HL-60 (cell line): Measurements from ENCODE around the gene STK40.

Source experiments
- DNase-seq, 2 experiments: peaks; one replicate each; pipeline ENCODE4 v3.0.0-alpha.2; 2010 to 2020; ENCODE audit warnings: low read depth in 1 of 2, low spot score in 1 of 2
- H3K27ac ChIP-seq: fragments of 250-450 bp; sonication (Bioruptor Pico); replicated peaks from 2 replicates; pipeline ENCODE4 v1.5.1; 2020; ENCODE audit warnings: mild to moderate bottlenecking, moderate library complexity
- H3K27me3 ChIP-seq: fragments of 250-450 bp; sonication (Bioruptor Pico); 2 replicates; pipeline ENCODE4 v1.5.1; 2021; ENCODE audit warnings: mild to moderate bottlenecking, moderate library complexity; ENCODE audit not compliant: insufficient read depth, poor library complexity, severe bottlenecking
- H3K4me3 ChIP-seq: replicated peaks from 2 replicates; pipeline ENCODE4 v1.5.1; 2011; ENCODE audit warnings: mild to moderate bottlenecking, control low read depth, low read length; ENCODE audit not compliant: insufficient read depth
- GABPA ChIP-seq: IDR thresholded peaks from 2 replicates; pipeline ENCODE4 v1.6.1; 2012; ENCODE audit warnings: low read depth
- POLR2AphosphoS5 ChIP-seq: IDR thresholded peaks from 2 replicates; pipeline ENCODE4 v1.6.1; 2012; ENCODE audit warnings: low read depth
- SPI1 ChIP-seq: IDR thresholded peaks from 2 replicates; pipeline ENCODE4 v1.6.1; 2012; ENCODE audit warnings: low read depth, mild to moderate bottlenecking, borderline replicate concordance
- TF ChIP-seq, protein P1 (sequence below): IDR thresholded peaks from one replicate; pipeline ENCODE4 v1.5.1; 2011; ENCODE audit warnings: low read length, control low read depth, inconsistent platforms; ENCODE audit not compliant: insufficient read depth
- TF ChIP-seq, protein P2 (sequence below): IDR thresholded peaks from 2 replicates; pipeline ENCODE4 v1.6.1; 2012; ENCODE audit warnings: low read depth; ENCODE audit not compliant: insufficient replicate concordance

Gene STK40

DNA sequence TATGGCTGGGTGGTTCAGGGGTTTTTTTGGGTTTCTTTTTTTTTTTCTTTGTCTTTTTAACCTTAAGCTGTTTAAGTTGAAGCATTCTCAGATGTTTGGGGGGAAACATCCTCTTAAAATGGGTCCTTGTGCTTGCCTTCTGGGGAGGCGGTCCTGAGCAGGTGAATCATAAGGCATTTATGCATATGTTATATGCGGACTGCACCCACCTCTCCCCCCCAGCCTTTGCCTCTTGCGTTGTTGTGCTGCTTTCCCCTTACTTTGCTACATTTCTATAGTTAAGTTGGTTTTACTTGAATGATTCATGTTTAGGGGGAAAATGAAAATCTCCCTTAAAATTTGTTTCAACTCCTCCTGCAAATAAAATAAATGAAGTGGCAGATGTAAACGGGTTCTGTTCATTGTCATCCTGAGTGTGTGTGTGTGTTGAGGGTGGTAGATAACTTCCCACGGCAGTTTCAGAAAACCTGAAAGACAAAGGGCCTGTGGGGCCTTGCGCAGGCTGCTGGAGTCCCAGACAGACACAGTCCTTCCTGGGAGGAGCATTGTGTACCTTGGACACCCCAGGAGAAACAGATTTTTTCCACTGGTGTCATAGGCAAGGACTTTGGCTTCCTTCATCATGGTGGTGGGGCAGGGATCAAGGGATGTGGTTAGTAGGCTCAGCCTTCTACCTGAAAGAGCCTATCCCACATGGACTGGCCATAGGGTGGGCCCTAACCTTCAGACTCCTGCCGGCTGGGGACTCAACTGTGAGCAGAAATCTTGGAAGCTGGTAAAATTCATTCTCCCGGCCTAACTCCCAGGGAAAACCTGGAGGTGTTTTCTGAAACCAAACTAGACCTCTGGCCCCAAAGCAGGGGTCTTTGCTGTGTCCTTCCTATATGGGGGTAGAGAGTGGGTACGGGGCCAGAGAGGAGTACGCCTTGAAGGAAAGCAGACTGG is 80.5 kb downstream of the STK40 start:
- no peak overlapping the region for H3K27ac ChIP-seq
- no peaks in the 10 kb centered on the region for H3K27me3 ChIP-seq
- TF ChIP-seq, protein P1, sequence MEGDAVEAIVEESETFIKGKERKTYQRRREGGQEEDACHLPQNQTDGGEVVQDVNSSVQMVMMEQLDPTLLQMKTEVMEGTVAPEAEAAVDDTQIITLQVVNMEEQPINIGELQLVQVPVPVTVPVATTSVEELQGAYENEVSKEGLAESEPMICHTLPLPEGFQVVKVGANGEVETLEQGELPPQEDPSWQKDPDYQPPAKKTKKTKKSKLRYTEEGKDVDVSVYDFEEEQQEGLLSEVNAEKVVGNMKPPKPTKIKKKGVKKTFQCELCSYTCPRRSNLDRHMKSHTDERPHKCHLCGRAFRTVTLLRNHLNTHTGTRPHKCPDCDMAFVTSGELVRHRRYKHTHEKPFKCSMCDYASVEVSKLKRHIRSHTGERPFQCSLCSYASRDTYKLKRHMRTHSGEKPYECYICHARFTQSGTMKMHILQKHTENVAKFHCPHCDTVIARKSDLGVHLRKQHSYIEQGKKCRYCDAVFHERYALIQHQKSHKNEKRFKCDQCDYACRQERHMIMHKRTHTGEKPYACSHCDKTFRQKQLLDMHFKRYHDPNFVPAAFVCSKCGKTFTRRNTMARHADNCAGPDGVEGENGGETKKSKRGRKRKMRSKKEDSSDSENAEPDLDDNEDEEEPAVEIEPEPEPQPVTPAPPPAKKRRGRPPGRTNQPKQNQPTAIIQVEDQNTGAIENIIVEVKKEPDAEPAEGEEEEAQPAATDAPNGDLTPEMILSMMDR, result no peak
- 0 out of 2 replicates have a peak, but pooled peaks have one; percentile 36 for TF ChIP-seq POLR2AphosphoS5
- no peak for DNase-seq
- H3K4me3 ChIP-seq, result no peak overlapping the region

DNA sequence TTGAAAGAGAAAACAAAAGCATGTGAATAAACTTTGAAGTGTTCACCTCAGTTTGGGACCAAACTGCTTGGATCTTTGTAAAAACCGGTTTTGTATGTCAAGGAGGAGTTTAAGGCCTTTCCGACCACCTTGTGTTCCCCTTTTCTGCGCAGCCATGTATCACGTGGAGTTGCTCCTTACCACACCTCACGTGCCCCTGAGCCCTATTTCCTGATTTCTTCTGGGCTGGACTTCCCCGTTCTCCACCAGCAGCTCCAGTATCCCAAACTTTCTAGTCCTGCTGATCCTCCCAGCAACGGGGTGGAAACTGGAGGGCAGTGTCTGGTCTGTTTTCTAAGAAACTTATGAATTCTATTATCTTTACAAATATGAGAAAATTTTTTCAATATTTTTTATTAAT is 81.2 kb downstream of the STK40 start:
- TF ChIP-seq POLR2AphosphoS5 (no peak), SPI1 (peak; percentile 92)
- H3K4me3 ChIP-seq, result no peak overlapping the region
- H3K27ac ChIP-seq, result no peak overlapping the region
- peak in 1 of 2 experiments; percentile 85 for DNase-seq
- no peaks in the 10 kb centered on the region for H3K27me3 ChIP-seq

DNA sequence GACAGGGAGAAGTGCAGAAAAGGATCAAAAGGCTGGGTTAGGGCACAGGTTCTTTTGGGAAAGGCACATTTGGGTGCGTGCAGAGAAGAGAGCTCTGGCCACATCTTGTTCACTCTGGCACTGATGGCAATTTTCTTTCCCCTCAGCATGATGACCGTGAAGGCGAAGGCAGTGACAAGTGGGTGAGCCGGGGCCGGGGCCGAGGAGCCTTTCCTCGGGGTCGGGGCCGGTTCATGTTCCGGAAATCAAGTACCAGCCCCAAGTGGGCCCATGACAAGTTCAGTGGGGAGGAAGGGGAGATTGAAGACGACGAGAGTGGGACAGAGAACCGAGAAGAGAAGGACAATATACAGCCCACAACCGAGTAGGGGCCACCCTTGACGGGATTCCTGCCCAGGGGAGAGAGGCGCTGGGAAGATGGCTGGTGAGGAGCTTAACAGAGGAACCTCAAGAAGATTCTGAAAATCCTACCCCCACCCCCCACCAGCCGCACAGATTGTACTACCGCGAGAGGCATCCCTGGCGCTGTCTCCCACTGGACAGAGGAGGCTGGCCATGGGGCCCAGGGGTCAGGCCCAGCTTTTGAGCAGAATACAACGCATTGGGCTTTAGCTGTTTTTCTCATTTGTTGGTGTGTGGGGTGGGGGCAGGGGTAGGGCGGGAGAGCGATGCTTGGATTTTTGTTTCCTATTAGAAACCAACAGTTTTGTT is 81.9 kb downstream of the STK40 start:
- DNase-seq, result no peak
- no peak overlapping the region for H3K27ac ChIP-seq
- TF ChIP-seq POLR2AphosphoS5 (no peak), SPI1 (no peak), GABPA (no peak)
- TF ChIP-seq, protein P1, result no peak
- TF ChIP-seq, protein P2, sequence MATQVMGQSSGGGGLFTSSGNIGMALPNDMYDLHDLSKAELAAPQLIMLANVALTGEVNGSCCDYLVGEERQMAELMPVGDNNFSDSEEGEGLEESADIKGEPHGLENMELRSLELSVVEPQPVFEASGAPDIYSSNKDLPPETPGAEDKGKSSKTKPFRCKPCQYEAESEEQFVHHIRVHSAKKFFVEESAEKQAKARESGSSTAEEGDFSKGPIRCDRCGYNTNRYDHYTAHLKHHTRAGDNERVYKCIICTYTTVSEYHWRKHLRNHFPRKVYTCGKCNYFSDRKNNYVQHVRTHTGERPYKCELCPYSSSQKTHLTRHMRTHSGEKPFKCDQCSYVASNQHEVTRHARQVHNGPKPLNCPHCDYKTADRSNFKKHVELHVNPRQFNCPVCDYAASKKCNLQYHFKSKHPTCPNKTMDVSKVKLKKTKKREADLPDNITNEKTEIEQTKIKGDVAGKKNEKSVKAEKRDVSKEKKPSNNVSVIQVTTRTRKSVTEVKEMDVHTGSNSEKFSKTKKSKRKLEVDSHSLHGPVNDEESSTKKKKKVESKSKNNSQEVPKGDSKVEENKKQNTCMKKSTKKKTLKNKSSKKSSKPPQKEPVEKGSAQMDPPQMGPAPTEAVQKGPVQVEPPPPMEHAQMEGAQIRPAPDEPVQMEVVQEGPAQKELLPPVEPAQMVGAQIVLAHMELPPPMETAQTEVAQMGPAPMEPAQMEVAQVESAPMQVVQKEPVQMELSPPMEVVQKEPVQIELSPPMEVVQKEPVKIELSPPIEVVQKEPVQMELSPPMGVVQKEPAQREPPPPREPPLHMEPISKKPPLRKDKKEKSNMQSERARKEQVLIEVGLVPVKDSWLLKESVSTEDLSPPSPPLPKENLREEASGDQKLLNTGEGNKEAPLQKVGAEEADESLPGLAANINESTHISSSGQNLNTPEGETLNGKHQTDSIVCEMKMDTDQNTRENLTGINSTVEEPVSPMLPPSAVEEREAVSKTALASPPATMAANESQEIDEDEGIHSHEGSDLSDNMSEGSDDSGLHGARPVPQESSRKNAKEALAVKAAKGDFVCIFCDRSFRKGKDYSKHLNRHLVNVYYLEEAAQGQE, result no peak

DNA sequence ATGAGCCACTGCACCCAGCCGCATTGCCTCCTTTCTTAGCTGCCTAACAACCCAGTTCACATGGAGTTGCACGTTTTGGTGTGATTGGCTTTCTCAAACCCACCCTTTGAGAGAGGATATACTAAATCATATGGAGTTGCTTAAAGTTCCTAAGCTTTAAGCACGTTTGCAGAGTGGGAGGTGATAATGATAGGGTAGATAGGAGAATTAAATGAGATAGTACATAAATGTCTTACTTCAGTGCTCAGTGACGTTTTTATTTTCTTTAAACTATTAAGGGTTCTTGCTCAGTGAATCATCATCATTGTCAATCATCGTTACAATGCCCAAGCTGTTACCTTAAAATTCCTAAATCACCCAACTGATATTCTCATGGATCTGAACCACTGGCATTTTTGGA is 82.5 kb downstream of the STK40 start:
- Histone ChIP-seq H3K4me3 (no peak overlapping the region), H3K27ac (no peak overlapping the region), H3K27me3 (no peaks in the 10 kb centered on the region)
- no peak for DNase-seq
- no peak for TF ChIP-seq POLR2AphosphoS5
- TF ChIP-seq, protein P1, result no peak
- no peak for TF ChIP-seq GABPA
- TF ChIP-seq, protein P2, result no peak
- no peak for TF ChIP-seq SPI1

More for the DNA sequence above, 81.9 kb downstream of the STK40 start:
- H3K27me3 ChIP-seq, result no peaks in the 10 kb centered on the region
- H3K4me3 ChIP-seq, result no peak overlapping the region
